HepG2 (cell line): ENCODE results near the gene FGGY. TPM values are rescaled to one million over a fixed set of nuclear protein-coding genes. Genes with fewer than 3 reads are reported as not detected.
A peak's percentile ranks its signal among the peaks of the same experiment; 100 is the strongest.

Experiments
- ATRX ChIP-seq: sonication (generic); formaldehyde crosslinking; IDR thresholded peaks from 2 replicates; pipeline ENCODE4 v1.4.0; 2020; ENCODE audit warnings: missing genetic modification reagents, borderline replicate concordance
- EP300 ChIP-seq, 3 experiments: sonication (generic) in 1 of 3; formaldehyde crosslinking in 1 of 3; IDR thresholded peaks; 2 replicates each; pipeline versions ENCODE4 v1.5.1 to v1.6.1; 2011 to 2020; ENCODE audit warnings: low read depth in 2 of 3, low read length in 2 of 3, borderline replicate concordance in 1 of 3, improper control_type of control experiment in 1 of 3, mild to moderate bottlenecking in 1 of 3, missing genetic modification reagents in 1 of 3, moderate library complexity in 1 of 3
- HMG20A ChIP-seq: IDR thresholded peaks from 2 replicates; pipeline ENCODE4 v1.6.1; 2016; ENCODE audit warnings: borderline replicate concordance
- HNF4G ChIP-seq, 2 experiments: sonication (generic) in 1 of 2; formaldehyde crosslinking in 1 of 2; IDR thresholded peaks; 2 replicates each; pipeline versions ENCODE4 v1.4.0 to v1.6.1; 2011 to 2020; ENCODE audit warnings: borderline replicate concordance in 2 of 2, low read depth in 2 of 2, mild to moderate bottlenecking in 2 of 2, low read length in 1 of 2, missing genetic modification reagents in 1 of 2, moderate library complexity in 1 of 2
- HOMEZ ChIP-seq: IDR thresholded peaks from 2 replicates; pipeline ENCODE4 v1.6.1; 2016; ENCODE audit warnings: low read depth
- KLF6 ChIP-seq: IDR thresholded peaks from 2 replicates; pipeline ENCODE4 v1.8.0; 2016; ENCODE audit warnings: missing biosample characterization, missing genetic modification reagents
- LCORL ChIP-seq, 2 experiments: fragments of 450-650 bp in 1 of 2; sonication (generic) in 1 of 2; formaldehyde crosslinking in 1 of 2; IDR thresholded peaks; 2 replicates each; pipeline versions ENCODE4 v1.5.0 to v1.6.1; 2017 to 2020; ENCODE audit warnings: antibody characterized with exemption in 1 of 2, missing genetic modification reagents in 1 of 2
- MAX ChIP-seq: IDR thresholded peaks from 2 replicates; pipeline ENCODE4 v1.6.1; 2012; ENCODE audit warnings: inconsistent platforms
- MTF1 ChIP-seq: sonication (generic); formaldehyde crosslinking; IDR thresholded peaks from 2 replicates; pipeline ENCODE4 v1.5.0; 2020; ENCODE audit warnings: missing genetic modification reagents
- NFATC3 ChIP-seq: sonication (generic); formaldehyde crosslinking; IDR thresholded peaks from 2 replicates; pipeline ENCODE4 v1.5.1; 2020; ENCODE audit warnings: mild to moderate bottlenecking, missing genetic modification reagents
- POLR2G ChIP-seq: fragments of 200-400 bp; formaldehyde crosslinking; IDR thresholded peaks from 2 replicates; pipeline ENCODE4 v1.6.1; 2018; ENCODE audit warnings: mild to moderate bottlenecking, low read depth, low read length, moderate library complexity
- SOX5 ChIP-seq: IDR thresholded peaks from 2 replicates; pipeline ENCODE4 v1.6.1; 2016; ENCODE audit warnings: borderline replicate concordance
- THRA ChIP-seq: sonication (generic); formaldehyde crosslinking; IDR thresholded peaks from 2 replicates; pipeline ENCODE4 v1.4.0; 2020; ENCODE audit warnings: missing genetic modification reagents, borderline replicate concordance
- ZNF124 ChIP-seq: sonication (generic); formaldehyde crosslinking; IDR thresholded peaks from 2 replicates; pipeline ENCODE4 v1.4.0; 2020; ENCODE audit warnings: missing genetic modification reagents
- ZNF260 ChIP-seq: sonication (generic); formaldehyde crosslinking; IDR thresholded peaks from 2 replicates; pipeline ENCODE4 v1.4.0; 2020; ENCODE audit warnings: missing genetic modification reagents, low read depth, mild to moderate bottlenecking, borderline replicate concordance
- ZNF331 ChIP-seq: sonication (generic); formaldehyde crosslinking; IDR thresholded peaks from 2 replicates; pipeline ENCODE4 v1.4.0; 2020; ENCODE audit warnings: missing genetic modification reagents
- polyA plus RNA-seq, 8 experiments: library from polyadenylated mRNA; depleted of rRNA in 3 of 8; stranded (reverse) in 7 of 8; unstranded in 1 of 8; fragments of >200 nt; fragmentation: Illumina TruSeq in 4 of 8; extraction: Trizol in 4 of 8; gene quantifications; 2 replicates each; pipeline versions ENCODE4 v1.2.1 to v1.2.3, GENCODE V29; 2011 to 2016; ENCODE audit warnings: low read depth in 4 of 8, missing spikeins in 1 of 8, mixed read lengths in 1 of 8; ENCODE audit not compliant: insufficient read depth in 1 of 8
- total RNA-seq, 5 experiments: library from RNA; depleted of rRNA; stranded (reverse); fragments of >200 nt; fragmentation: Illumina TruSeq; extraction: Trizol; gene quantifications; 2 replicates each; pipeline ENCODE4 v1.2.3, GENCODE V29; 2016; ENCODE audit warnings: low read depth in 1 of 5
- TF ChIP-seq, protein P1 (sequence below): sonication (generic); formaldehyde crosslinking; IDR thresholded peaks from 2 replicates; pipeline ENCODE4 v1.4.0; 2020; ENCODE audit warnings: mild to moderate bottlenecking, missing genetic modification reagents, borderline replicate concordance
- TF ChIP-seq, protein P2 (sequence below): sonication (generic); formaldehyde crosslinking; IDR thresholded peaks from 2 replicates; pipeline ENCODE4 v1.4.0; 2020; ENCODE audit warnings: mild to moderate bottlenecking, missing genetic modification reagents
- TF ChIP-seq, protein P3 (sequence below): sonication (generic); formaldehyde crosslinking; IDR thresholded peaks from 2 replicates; pipeline ENCODE4 v1.5.1; 2020; ENCODE audit warnings: mild to moderate bottlenecking, missing genetic modification reagents

The FGGY gene
- total and polyA plus RNA-seq, 2 of the 13 experiments (the other 11 are each of a cell fraction or from before 2014, with no cell fraction given): 15.7 to 27.5 TPM

DNA sequence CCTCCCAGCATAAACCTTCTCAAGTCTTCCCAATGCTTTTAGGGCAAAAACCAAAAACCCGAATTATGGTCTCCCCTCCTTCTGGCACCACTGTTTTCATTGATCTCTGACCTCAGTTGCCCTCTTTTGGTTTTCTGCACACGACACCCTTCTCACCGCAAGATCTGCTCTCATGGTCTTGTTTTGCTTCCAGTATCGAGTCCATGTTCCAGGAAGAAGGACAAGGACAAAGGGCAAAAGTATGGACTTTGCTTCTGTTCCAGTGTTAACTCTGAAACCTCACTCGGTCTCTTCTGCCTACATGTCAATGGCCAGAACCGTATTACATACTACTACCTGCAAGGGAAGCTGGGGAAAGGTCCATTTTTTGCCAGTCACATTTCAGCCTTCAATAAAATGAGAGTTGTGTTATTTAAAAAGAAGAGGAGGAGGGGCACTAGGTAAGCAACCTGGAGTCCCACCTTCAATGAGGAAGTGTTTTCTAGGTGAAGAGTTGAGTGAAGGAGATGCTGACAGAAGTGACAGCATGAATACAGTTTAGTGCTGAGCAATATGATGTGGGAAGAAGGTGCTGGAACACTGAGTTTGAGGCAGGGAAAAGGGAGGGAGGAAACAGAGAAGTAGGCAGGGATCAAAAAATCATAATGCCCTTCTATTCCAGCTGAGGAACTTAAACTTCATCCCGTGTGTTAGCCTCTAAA is 183.4 kb downstream of the FGGY start (continued):
- TF ChIP-seq HOMEZ (CRISPR knock-in tag) (peak; percentile 99), KLF6 (no peak), ZNF331 (CRISPR knock-in tag) (0 out of 2 replicates have a peak, but pooled peaks have one; percentile 31), HMG20A (no peak), POLR2G (no peak), HNF4G (IDR thresholded peaks at IDR 0.05; ENCODE audit: borderline replicate concordance, low read depth, low read length) (peak; percentile 63), HNF4G (CRISPR knock-in tag; IDR thresholded peaks at IDR 0.05; ENCODE audit: borderline replicate concordance, low read depth) (peak; percentile 62; the same call in 1 of the 2 replicates), THRA (CRISPR knock-in tag) (peak; percentile 32; the same call in 1 of the 2 replicates), ZNF124 (CRISPR knock-in tag) (no peak), MAX (0 out of 2 replicates have a peak, but pooled peaks have one; percentile 32), MTF1 (CRISPR knock-in tag) (peak; percentile 53; the same call in 1 of the 2 replicates), NFATC3 (CRISPR knock-in tag) (no peak), ZNF260 (no peak), ATRX (CRISPR knock-in tag) (no peak), SOX5 (CRISPR knock-in tag) (0 out of 2 replicates have a peak, but pooled peaks have one; percentile 13), EP300 (IDR thresholded peaks at IDR 0.05; ENCODE audit: low read depth in 2 of 2, low read length in 2 of 2) (peak in 1 of 2 experiments; percentile 45; a peak in 1 of 4 replicates), EP300 (CRISPR knock-in tag; IDR thresholded peaks at IDR 0.05; ENCODE audit: borderline replicate concordance) (no peak), LCORL (IDR thresholded peaks at IDR 0.05) (no peak), LCORL (CRISPR knock-in tag; IDR thresholded peaks at IDR 0.05) (no peak)
- TF ChIP-seq, protein P1, sequence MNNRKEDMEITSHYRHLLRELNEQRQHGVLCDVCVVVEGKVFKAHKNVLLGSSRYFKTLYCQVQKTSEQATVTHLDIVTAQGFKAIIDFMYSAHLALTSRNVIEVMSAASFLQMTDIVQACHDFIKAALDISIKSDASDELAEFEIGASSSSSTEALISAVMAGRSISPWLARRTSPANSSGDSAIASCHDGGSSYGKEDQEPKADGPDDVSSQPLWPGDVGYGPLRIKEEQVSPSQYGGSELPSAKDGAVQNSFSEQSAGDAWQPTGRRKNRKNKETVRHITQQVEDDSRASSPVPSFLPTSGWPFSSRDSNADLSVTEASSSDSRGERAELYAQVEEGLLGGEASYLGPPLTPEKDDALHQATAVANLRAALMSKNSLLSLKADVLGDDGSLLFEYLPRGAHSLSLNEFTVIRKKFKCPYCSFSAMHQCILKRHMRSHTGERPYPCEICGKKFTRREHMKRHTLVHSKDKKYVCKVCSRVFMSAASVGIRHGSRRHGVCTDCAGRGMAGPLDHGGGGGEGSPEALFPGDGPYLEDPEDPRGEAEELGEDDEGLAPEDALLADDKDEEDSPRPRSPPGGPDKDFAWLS (CRISPR knock-in tag): no peak
- TF ChIP-seq, protein P2, sequence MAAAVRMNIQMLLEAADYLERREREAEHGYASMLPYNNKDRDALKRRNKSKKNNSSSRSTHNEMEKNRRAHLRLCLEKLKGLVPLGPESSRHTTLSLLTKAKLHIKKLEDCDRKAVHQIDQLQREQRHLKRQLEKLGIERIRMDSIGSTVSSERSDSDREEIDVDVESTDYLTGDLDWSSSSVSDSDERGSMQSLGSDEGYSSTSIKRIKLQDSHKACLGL (CRISPR knock-in tag): no peak
- TF ChIP-seq, protein P3, sequence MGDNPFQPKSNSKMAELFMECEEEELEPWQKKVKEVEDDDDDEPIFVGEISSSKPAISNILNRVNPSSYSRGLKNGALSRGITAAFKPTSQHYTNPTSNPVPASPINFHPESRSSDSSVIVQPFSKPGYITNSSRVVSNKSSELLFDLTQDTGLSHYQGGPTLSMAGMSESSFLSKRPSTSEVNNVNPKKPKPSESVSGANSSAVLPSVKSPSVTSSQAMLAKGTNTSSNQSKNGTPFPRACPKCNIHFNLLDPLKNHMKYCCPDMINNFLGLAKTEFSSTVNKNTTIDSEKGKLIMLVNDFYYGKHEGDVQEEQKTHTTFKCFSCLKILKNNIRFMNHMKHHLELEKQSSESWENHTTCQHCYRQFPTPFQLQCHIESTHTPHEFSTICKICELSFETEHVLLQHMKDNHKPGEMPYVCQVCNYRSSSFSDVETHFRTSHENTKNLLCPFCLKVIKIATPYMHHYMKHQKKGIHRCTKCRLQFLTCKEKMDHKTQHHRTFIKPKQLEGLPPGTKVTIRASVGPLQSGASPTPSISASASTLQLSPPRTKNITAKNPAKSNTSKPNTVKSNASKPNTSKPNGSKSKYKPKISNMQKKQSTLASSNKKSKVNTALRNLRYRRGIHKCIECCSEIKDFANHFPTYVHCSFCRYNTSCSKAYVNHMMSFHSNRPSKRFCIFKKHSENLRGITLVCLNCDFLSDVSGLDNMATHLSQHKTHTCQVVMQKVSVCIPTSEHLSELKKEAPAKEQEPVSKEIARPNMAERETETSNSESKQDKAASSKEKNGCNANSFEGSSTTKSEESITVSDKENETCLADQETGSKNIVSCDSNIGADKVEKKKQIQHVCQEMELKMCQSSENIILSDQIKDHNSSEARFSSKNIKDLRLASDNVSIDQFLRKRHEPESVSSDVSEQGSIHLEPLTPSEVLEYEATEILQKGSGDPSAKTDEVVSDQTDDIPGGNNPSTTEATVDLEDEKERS (CRISPR knock-in tag): no peak
